ENCODE data around the gene RNF145. TPM values are rescaled to one million over a fixed set of nuclear protein-coding genes. Genes with fewer than 3 reads are reported as not detected.

Gene RNF145
- total RNA-seq, 4 donors from 2014 or later, result 49.7 to 82.3 (median 72.3) TPM

DNA sequence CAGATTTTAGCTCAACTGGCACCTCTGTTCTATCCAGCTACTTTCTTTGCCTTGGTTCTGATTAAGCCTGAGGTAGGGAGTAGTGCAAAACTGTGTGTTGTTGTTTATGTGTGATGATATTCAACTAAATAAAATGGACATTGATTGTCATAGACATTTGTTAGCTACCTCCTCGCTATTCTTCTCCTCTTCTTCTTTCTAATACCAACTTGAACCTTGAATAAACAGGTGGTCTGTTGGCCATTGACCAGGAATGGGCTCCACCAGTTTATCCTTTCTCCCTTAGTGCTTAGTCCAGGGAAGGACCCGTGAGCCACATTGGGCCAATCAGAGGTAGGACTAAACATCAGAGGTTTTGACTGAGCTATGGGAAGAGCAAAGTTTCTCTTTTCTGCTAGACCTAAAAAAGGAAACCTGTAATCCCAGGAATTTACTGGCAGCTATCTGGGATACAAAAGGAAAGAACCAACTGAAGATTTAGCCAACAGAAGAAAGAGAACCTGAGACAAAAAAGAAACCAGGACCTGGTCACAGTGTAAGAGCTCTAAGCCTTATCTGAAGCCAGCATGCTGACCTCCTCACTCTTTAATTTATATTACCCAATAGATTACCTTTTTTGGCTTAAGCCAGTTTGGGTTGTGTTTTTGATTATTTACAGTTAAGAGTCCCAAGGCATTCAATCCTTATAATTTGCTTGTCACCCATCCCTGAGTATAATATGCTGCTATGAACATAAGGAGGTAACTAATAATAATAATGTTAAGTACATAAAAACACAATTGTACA, 5.3 kb upstream of the RNF145 start:
- no peak for TF ChIP-seq POLR2A (IDR thresholded peaks at IDR 0.05)
- TF ChIP-seq, protein P1, sequence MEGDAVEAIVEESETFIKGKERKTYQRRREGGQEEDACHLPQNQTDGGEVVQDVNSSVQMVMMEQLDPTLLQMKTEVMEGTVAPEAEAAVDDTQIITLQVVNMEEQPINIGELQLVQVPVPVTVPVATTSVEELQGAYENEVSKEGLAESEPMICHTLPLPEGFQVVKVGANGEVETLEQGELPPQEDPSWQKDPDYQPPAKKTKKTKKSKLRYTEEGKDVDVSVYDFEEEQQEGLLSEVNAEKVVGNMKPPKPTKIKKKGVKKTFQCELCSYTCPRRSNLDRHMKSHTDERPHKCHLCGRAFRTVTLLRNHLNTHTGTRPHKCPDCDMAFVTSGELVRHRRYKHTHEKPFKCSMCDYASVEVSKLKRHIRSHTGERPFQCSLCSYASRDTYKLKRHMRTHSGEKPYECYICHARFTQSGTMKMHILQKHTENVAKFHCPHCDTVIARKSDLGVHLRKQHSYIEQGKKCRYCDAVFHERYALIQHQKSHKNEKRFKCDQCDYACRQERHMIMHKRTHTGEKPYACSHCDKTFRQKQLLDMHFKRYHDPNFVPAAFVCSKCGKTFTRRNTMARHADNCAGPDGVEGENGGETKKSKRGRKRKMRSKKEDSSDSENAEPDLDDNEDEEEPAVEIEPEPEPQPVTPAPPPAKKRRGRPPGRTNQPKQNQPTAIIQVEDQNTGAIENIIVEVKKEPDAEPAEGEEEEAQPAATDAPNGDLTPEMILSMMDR (IDR thresholded peaks at IDR 0.05), result no peak
- 89 to 91% methylated on average over 2 of the region's 2 CpGs for WGBS, 2 donors
- no peak overlapping the region for H3K27ac ChIP-seq
- intact Hi-C loops (cut with DNase I), result no loop called here
- no peak overlapping the region for H3K4me3 ChIP-seq
- H3K4me1 ChIP-seq, result peaks cover 10 to 54% (median 13%) of the 10 kb centered on the region in 3 donors
- no peaks in the 10 kb centered on the region for H3K27me3 ChIP-seq
- no peak for DNase-seq
- H3K9me3 ChIP-seq, result no peaks in the 10 kb centered on the region
- no peaks in the 10 kb centered on the region for H3K36me3 ChIP-seq

DNA sequence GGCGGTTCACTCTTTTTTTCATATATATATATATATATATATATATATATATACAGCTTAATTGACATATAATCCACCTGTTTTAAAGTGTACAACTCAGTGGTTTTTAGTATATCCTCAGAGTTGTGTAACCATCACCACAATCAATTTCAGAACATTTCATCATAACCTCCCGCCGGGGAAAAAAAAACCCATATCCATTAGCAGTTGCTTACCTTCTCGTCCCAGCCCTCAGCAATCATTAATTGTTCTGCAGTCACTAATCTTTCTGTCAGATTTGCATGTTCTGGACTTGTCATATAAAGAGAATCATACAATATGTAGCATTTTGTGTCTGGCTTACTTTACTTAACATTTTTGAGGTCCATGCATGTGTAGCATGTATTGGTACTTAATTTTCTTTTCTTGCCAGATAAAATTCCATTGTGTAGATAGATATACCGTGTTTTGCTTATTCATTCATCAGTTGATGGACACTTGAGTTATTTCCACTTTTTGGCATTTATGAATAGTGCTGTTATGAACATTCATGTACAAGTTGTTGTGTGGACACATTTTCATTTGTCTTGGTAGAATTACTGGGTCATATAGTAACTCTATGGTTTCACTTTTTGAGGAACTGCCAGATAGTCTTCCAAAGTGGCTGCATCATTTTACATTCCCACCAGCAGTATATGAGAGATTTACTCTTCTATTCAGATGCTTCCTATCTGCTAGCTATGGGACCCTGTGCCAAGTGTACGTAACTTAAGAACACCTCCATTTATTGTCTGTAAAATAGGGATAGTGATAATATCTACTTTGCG, 3.5 kb upstream of the RNF145 start:
- intact Hi-C loops (cut with DNase I), result no loop called here

DNA sequence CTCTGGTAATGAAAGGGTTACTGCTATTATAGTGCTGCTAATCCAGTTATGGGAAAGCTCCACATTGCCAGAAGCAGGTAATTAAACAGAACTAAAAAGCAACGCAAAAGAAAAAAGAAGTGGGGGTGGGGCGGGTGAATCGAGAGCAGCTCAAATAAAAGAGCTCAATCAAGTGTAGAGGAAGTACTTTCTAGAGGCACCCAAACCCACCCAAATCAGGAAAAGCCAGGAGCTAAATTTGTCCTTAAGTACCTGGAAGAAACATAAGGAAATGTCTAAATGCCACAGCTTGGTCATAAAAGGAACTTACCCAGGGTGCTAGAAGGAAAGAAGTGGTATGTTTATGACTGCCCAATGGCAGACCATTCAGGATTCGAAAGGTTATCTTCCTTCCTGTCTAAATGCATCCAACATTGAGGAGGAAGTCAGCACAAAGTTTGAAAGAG, 2.4 kb upstream of the RNF145 start:
- 13 to 25% methylated on average over 4 of the region's 4 CpGs for WGBS, 2 donors
- Histone ChIP-seq H3K4me1 (peaks cover 12 to 55% (median 17%) of the 10 kb centered on the region in 3 donors), H3K36me3 (no peaks in the 10 kb centered on the region), H3K4me3 (no peak overlapping the region), H3K9me3 (no peaks in the 10 kb centered on the region), H3K27ac (peak overlapping the region in 3 of 4 donors; percentile 37 to 99 (median 98)), H3K27me3 (no peaks in the 10 kb centered on the region)
- intact Hi-C loops (cut with DNase I), result no loop called here
- TF ChIP-seq POLR2A (IDR thresholded peaks at IDR 0.05), result no peak
- TF ChIP-seq, protein P1 (IDR thresholded peaks at IDR 0.05), result no peak
- DNase-seq, result no peak

More for the DNA sequence above, 3.5 kb upstream of the RNF145 start:
- 56 to 57% methylated on average over 7 of the region's 7 CpGs for WGBS, 2 donors
- H3K9me3 ChIP-seq, result no peaks in the 10 kb centered on the region
- no peak for DNase-seq
- no peaks in the 10 kb centered on the region for H3K36me3 ChIP-seq
- H3K27ac ChIP-seq, result no peak overlapping the region
- peaks cover 10 to 48% (median 14%) of the 10 kb centered on the region in 3 donors for H3K4me1 ChIP-seq
- TF ChIP-seq POLR2A (IDR thresholded peaks at IDR 0.05), result no peak
- TF ChIP-seq, protein P1 (IDR thresholded peaks at IDR 0.05), result no peak
- no peak overlapping the region for H3K4me3 ChIP-seq
- H3K27me3 ChIP-seq, result no peaks in the 10 kb centered on the region

DNA sequence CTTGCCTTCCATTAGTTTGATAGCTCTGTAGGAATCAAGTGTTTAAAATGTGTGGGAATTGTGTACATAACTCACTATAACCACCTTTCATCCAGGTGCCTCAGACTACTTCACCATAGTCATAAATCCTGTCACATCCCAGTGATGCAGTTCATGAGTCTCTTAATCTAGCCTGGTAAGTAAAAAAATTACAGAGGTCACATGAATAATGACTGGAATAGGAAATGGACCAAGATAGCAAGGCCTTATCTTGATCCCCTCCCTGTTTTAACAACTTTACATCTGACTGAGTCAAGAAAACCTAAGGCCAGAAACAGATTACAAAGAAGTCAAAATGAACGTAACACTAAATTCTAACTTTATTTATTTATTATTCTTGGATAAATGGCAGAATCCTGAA, 1.5 kb upstream of the RNF145 start:
- H3K4me1 ChIP-seq, result peaks cover 18 to 55% (median 25%) of the 10 kb centered on the region in 3 donors
- intact Hi-C loops (cut with DNase I), result no loop called here
- H3K27me3 ChIP-seq, result no peaks in the 10 kb centered on the region
- H3K27ac ChIP-seq, result peak overlapping the region; percentile 98 to 99 (median 98)
- 71 to 88% methylated on average over 1 of the region's 1 CpG for WGBS, 2 donors
- TF ChIP-seq POLR2A (IDR thresholded peaks at IDR 0.05), result no peak
- TF ChIP-seq, protein P1 (IDR thresholded peaks at IDR 0.05), result no peak
- H3K9me3 ChIP-seq, result no peaks in the 10 kb centered on the region
- no peak for DNase-seq
- H3K36me3 ChIP-seq, result no peaks in the 10 kb centered on the region
- H3K4me3 ChIP-seq, result no peak overlapping the region

DNA sequence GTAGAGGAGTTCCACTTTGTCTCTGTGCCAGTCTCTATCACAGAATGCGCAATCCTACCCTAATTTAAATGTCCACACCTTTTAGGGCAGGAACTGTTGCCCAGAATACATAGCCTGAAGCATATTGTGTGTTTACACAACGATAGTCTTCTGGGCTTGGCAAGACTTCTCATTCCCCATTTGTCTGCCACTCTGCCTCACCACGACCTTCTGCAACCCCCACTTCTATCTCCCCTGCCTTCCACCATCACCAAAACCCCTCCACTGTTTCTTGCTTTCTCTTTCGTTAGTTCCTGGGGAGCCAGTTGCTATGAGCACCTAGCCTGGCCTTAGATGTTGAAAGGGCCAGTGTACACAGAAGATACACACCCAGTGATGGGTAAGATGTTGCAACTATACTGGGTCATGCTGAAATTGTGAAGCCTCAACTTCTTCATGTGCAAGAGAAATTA, 883 bp upstream of the RNF145 start:
- Histone ChIP-seq H3K9me3 (no peaks in the 10 kb centered on the region), H3K36me3 (no peaks in the 10 kb centered on the region), H3K27ac (peak overlapping the region; percentile 98 to 99 (median 98)), H3K4me3 (peak overlapping the region; percentile 94 to 99 (median 96)), H3K4me1 (peaks cover 24 to 57% (median 30%) of the 10 kb centered on the region in 3 donors), H3K27me3 (no peaks in the 10 kb centered on the region)
- WGBS, 2 donors, result 11 to 32% methylated on average over 4 of the region's 4 CpGs
- DNase-seq, result no peak
- intact Hi-C loops (cut with DNase I), result no loop called here
- no peak for TF ChIP-seq POLR2A (IDR thresholded peaks at IDR 0.05)
- TF ChIP-seq, protein P1 (IDR thresholded peaks at IDR 0.05), result no peak

Measured in esophagus squamous epithelium (tissue), 5 donors.